GM21576 (cell line): ENCODE data around the gene PRODH2.

Experiments
- ATAC-seq: cut with Tn5 transposase; IDR thresholded peaks from one replicate; pipeline ENCODE4 v1.9.1; 2021; ENCODE audit warnings: mild to moderate bottlenecking, moderate library complexity; ENCODE audit not compliant: unreplicated experiment

The PRODH2 gene

GRCh38 chr19:35812220-35813042 lies at the start of gene PRODH2:
Gene PRODH2 (minus strand): TSS chr19:35812845. CDS start chr19:35812805, 40 bp downstream.
- ATAC-seq = no peak

- no peak for ATAC-seq
Measured at GRCh38 chr19:35861640-35862160, 49.1 kb upstream of the PRODH2 start.

GRCh38 chr19:35860818-35861639 lies 48.4 kb upstream of the PRODH2 start:
- ATAC-seq = no peak

- ATAC-seq = no peak
Measured at GRCh38 chr19:35860436-35860817, 47.8 kb upstream of the PRODH2 start.

GRCh38 chr19:35859414-35859813 lies 46.8 kb upstream of the PRODH2 start:
- ATAC-seq = no peak

- ATAC-seq = no peak
Measured at GRCh38 chr19:35858311-35858710, 45.7 kb upstream of the PRODH2 start.

GRCh38 chr19:35856546-35857149 lies 44.0 kb upstream of the PRODH2 start, which contains the start of gene KIRREL2:
Gene KIRREL2 (plus strand): TSS chr19:35856911. CDS start chr19:35857120, 209 bp downstream.
- no peak for ATAC-seq

- ATAC-seq = no peak
Measured at GRCh38 chr19:35853038-35853756, 40.6 kb upstream of the PRODH2 start.

GRCh38 chr19:35852029-35852780 lies 39.6 kb upstream of the PRODH2 start, which contains the start of gene NPHS1:
Gene NPHS1 (minus strand): TSS chr19:35852504. CDS start chr19:35851837, 667 bp downstream.
- ATAC-seq = no peak

GRCh38 chr19:35851213-35852028 lies 38.8 kb upstream of the PRODH2 start:
- ATAC-seq = no peak

- no peak for ATAC-seq
Measured at GRCh38 chr19:35848919-35849505, 36.4 kb upstream of the PRODH2 start.

GRCh38 chr19:35848486-35848885 lies 35.8 kb upstream of the PRODH2 start:
- ATAC-seq = no peak

- ATAC-seq = no peak
Measured at GRCh38 chr19:35847911-35848310, 35.3 kb upstream of the PRODH2 start.

- ATAC-seq = no peak
Measured at GRCh38 chr19:35846038-35846668, 33.5 kb upstream of the PRODH2 start.

GRCh38 chr19:35845215-35846037 lies 32.8 kb upstream of the PRODH2 start:
- no peak for ATAC-seq

- ATAC-seq = no peak
Measured at GRCh38 chr19:35844482-35845214, 32.0 kb upstream of the PRODH2 start.
